ENCODE measurements around the gene PRR11. TPM values are rescaled to one million over a fixed set of nuclear protein-coding genes. Genes with fewer than 3 reads are reported as not detected.

The PRR11 gene
- total RNA-seq, 2 experiments from 2014 or later = 27.3 to 106 TPM

DNA sequence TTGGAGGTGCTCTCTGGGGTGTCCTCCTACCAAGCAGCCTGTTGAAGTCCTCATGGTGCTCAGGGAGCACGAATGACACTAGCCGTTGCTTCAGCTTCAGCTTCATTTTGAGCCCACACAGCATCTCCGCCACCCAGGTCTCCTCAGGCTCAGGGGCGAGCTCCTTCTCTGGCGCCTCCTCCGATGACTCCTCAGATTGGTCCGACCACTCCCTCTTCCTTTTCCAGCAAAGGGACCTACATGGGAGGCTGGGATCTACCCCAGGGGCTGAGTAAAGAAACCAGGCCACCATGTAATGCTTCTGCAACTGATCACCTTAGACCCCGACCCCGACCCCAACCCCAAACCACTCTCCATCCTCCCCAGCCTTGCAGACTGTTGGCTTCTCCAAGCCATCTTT lies 25.9 kb downstream of the PRR11 start:
- Histone ChIP-seq H3K36me3 (ENCODE audit: insufficient read depth, low read length) (peaks cover 80% of the 10 kb centered on the region), H3K79me2 (ENCODE audit: insufficient read depth, low read depth, low read length) (no peaks in the 10 kb centered on the region), H3K4me2 (ENCODE audit: low read length) (no peak overlapping the region), H3K4me3 (ENCODE audit: low read depth, low read length, poor library complexity, severe bottlenecking) (no peak overlapping the region), H4K20me1 (ENCODE audit: insufficient read depth, low read length) (no peaks in the 10 kb centered on the region), H3K4me1 (ENCODE audit: insufficient read depth, low read length, poor library complexity, severe bottlenecking) (no peaks in the 10 kb centered on the region), H3K9me3 (ENCODE audit: low read length) (no peaks in the 10 kb centered on the region), H2AFZ (ENCODE audit: low read length) (no peak overlapping the region), H3K9me2 (ENCODE audit: insufficient read depth, low read length) (no peaks in the 10 kb centered on the region), H3K27ac (ENCODE audit: low read depth, low read length, poor library complexity, severe bottlenecking) (no peak overlapping the region)
- no TSS peak for BruUV-seq (replicated peaks)
- no peak for TF ChIP-seq EZH2phosphoT487 (IDR thresholded peaks at IDR 0.05; ENCODE audit: borderline replicate concordance, low read depth, low read length)
- TF ChIP-seq, protein P1, sequence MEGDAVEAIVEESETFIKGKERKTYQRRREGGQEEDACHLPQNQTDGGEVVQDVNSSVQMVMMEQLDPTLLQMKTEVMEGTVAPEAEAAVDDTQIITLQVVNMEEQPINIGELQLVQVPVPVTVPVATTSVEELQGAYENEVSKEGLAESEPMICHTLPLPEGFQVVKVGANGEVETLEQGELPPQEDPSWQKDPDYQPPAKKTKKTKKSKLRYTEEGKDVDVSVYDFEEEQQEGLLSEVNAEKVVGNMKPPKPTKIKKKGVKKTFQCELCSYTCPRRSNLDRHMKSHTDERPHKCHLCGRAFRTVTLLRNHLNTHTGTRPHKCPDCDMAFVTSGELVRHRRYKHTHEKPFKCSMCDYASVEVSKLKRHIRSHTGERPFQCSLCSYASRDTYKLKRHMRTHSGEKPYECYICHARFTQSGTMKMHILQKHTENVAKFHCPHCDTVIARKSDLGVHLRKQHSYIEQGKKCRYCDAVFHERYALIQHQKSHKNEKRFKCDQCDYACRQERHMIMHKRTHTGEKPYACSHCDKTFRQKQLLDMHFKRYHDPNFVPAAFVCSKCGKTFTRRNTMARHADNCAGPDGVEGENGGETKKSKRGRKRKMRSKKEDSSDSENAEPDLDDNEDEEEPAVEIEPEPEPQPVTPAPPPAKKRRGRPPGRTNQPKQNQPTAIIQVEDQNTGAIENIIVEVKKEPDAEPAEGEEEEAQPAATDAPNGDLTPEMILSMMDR (conservative IDR thresholded peaks at IDR 0.05; ENCODE audit: low read length) = no peak
- intact Hi-C loops (cut with micrococcal nuclease; ENCODE audit: unreplicated experiment) = no loop called here
- POLR2A ChIA-PET = no interaction called here
- no peak for DNase-seq (ENCODE audit: low spot score)
- CTCF ChIA-PET (ENCODE audit: unreplicated experiment) = no interaction called here

DNA sequence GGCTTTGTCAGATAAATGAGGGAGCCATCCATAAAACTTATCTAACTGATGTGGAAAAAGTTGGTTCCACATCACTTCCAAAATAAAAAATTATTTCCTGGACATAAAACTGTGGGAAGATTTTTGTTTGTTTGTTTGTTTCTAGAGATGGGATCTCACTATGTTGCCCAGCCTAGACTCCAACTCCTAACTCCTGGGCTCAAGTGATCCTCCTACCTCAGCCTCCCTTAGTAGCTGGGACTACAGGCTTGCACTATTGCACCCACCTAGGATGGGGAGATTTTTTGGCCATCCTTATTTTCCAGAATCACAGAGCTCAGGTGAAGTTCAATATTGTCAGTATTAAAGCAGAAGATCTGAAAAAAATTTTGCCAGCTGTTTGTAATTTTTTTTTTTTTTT lies 30.5 kb downstream of the PRR11 start:
- H3K4me1 ChIP-seq (ENCODE audit: insufficient read depth, low read length, poor library complexity, severe bottlenecking) = no peaks in the 10 kb centered on the region
- H3K27ac ChIP-seq (ENCODE audit: low read depth, low read length, poor library complexity, severe bottlenecking) = no peak overlapping the region
- ChIA-PET CTCF (ENCODE audit: unreplicated experiment) (no interaction called here), POLR2A (interaction anchor here (0.7 kb wide), 2 partner anchors 448 to 1616 kb away, joined by 5 read pairs; no protein-coding TSS in a partner anchor)
- no peak overlapping the region for H3K4me3 ChIP-seq (ENCODE audit: low read depth, low read length, poor library complexity, severe bottlenecking)
- no peaks in the 10 kb centered on the region for H4K20me1 ChIP-seq (ENCODE audit: insufficient read depth, low read length)
- DNase-seq (ENCODE audit: low spot score) = no peak
- no peak overlapping the region for H2AFZ ChIP-seq (ENCODE audit: low read length)
- BruUV-seq (replicated peaks) = no TSS peak
- H3K9me3 ChIP-seq (ENCODE audit: low read length) = no peaks in the 10 kb centered on the region
- TF ChIP-seq, protein P1 (conservative IDR thresholded peaks at IDR 0.05; ENCODE audit: low read length) = no peak
- TF ChIP-seq EZH2phosphoT487 (IDR thresholded peaks at IDR 0.05; ENCODE audit: borderline replicate concordance, low read depth, low read length) = no peak
- H3K9me2 ChIP-seq (ENCODE audit: insufficient read depth, low read length) = no peaks in the 10 kb centered on the region
- H3K36me3 ChIP-seq (ENCODE audit: insufficient read depth, low read length) = peaks cover 89% of the 10 kb centered on the region
- H3K79me2 ChIP-seq (ENCODE audit: insufficient read depth, low read depth, low read length) = no peaks in the 10 kb centered on the region
- no peak overlapping the region for H3K4me2 ChIP-seq (ENCODE audit: low read length)
- intact Hi-C loops (cut with micrococcal nuclease; ENCODE audit: unreplicated experiment) = no loop called here

DNA sequence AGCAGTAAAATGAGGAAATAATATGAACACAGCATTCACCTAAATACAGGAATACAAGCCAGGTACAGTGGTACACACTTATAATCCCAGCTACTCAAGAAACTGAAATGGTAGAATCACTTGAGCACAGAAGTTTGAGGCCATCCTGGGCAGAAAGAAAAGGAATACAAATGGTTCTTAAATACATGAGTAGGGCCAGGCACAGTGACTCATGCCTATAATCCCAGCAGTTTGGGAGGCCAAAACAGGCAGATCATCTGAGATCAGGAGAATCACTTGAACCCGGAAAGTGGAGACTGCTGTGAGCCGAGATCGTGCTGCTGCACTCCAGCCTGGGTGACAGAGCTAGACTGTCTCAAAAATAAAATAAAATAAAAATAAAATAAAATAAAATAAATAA lies 31.3 kb downstream of the PRR11 start:
- H3K4me2 ChIP-seq (ENCODE audit: low read length) = no peak overlapping the region
- no peak overlapping the region for H3K4me3 ChIP-seq (ENCODE audit: low read depth, low read length, poor library complexity, severe bottlenecking)
- no peaks in the 10 kb centered on the region for H3K9me3 ChIP-seq (ENCODE audit: low read length)
- H3K27ac ChIP-seq (ENCODE audit: low read depth, low read length, poor library complexity, severe bottlenecking) = no peak overlapping the region
- no peaks in the 10 kb centered on the region for H4K20me1 ChIP-seq (ENCODE audit: insufficient read depth, low read length)
- BruUV-seq (replicated peaks) = TSS peak; percentile 26
- no peaks in the 10 kb centered on the region for H3K79me2 ChIP-seq (ENCODE audit: insufficient read depth, low read depth, low read length)
- no peak overlapping the region for H2AFZ ChIP-seq (ENCODE audit: low read length)
- DNase-seq (ENCODE audit: low spot score) = no peak
- CTCF ChIA-PET (ENCODE audit: unreplicated experiment) = no interaction called here
- no peak for TF ChIP-seq EZH2phosphoT487 (IDR thresholded peaks at IDR 0.05; ENCODE audit: borderline replicate concordance, low read depth, low read length)
- TF ChIP-seq, protein P1 (conservative IDR thresholded peaks at IDR 0.05; ENCODE audit: low read length) = no peak
- intact Hi-C loops (cut with micrococcal nuclease; ENCODE audit: unreplicated experiment) = no loop called here
- POLR2A ChIA-PET = no interaction called here
- H3K4me1 ChIP-seq (ENCODE audit: insufficient read depth, low read length, poor library complexity, severe bottlenecking) = no peaks in the 10 kb centered on the region
- peaks cover 89% of the 10 kb centered on the region for H3K36me3 ChIP-seq (ENCODE audit: insufficient read depth, low read length)
- H3K9me2 ChIP-seq (ENCODE audit: insufficient read depth, low read length) = no peaks in the 10 kb centered on the region

All from OCI-LY7 (cell line).